Fibroblast of mammary gland (primary cell): ENCODE data around the gene OR51I1.

Experiments used
- DNase-seq: peaks from one replicate; pipeline ENCODE4 v3.0.0-alpha.2; 2010; ENCODE audit warnings: low read depth
- H3K4me3 ChIP-seq: 2 replicates; pipeline ENCODE4 v1.5.1; 2011; ENCODE audit warnings: low read depth, mild to moderate bottlenecking, low read length, moderate library complexity; ENCODE audit not compliant: control insufficient read depth
- TF ChIP-seq, protein P1 (sequence below): conservative IDR thresholded peaks from 2 replicates; pipeline ENCODE4 v1.5.1; 2011; ENCODE audit warnings: low read depth, low read length, inconsistent platforms; ENCODE audit not compliant: control insufficient read depth, insufficient read depth

The OR51I1 gene, protein sequence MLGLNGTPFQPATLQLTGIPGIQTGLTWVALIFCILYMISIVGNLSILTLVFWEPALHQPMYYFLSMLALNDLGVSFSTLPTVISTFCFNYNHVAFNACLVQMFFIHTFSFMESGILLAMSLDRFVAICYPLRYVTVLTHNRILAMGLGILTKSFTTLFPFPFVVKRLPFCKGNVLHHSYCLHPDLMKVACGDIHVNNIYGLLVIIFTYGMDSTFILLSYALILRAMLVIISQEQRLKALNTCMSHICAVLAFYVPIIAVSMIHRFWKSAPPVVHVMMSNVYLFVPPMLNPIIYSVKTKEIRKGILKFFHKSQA

DNA sequence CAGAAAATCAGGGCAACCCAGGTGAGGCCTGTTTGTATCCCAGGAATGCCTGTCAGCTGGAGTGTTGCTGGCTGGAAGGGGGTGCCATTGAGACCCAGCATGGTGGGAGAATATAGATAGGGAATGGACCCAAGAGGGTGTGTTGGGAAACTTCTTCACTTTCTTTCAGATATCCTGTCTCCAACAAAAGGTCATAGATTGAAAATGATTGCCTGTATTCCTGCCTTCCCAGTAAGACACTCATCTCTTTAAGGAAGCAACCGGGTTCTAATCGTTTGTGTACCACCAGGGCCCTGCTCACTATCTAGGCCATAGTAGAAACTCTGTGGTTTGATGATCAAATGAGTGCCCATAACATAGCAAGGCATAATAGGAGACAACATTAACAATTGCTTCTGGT, at the start of gene OR51I1:
TSS of gene OR51I1 (minus strand) at position 101 of the 400 bp plus-strand sequence. CDS start at position 101, 0 bp downstream.
- H3K4me3 ChIP-seq, result no peak within 1 kb of the TSS
- DNase-seq, result no peak
- TF ChIP-seq, protein P1, sequence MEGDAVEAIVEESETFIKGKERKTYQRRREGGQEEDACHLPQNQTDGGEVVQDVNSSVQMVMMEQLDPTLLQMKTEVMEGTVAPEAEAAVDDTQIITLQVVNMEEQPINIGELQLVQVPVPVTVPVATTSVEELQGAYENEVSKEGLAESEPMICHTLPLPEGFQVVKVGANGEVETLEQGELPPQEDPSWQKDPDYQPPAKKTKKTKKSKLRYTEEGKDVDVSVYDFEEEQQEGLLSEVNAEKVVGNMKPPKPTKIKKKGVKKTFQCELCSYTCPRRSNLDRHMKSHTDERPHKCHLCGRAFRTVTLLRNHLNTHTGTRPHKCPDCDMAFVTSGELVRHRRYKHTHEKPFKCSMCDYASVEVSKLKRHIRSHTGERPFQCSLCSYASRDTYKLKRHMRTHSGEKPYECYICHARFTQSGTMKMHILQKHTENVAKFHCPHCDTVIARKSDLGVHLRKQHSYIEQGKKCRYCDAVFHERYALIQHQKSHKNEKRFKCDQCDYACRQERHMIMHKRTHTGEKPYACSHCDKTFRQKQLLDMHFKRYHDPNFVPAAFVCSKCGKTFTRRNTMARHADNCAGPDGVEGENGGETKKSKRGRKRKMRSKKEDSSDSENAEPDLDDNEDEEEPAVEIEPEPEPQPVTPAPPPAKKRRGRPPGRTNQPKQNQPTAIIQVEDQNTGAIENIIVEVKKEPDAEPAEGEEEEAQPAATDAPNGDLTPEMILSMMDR, result no peak

DNA sequence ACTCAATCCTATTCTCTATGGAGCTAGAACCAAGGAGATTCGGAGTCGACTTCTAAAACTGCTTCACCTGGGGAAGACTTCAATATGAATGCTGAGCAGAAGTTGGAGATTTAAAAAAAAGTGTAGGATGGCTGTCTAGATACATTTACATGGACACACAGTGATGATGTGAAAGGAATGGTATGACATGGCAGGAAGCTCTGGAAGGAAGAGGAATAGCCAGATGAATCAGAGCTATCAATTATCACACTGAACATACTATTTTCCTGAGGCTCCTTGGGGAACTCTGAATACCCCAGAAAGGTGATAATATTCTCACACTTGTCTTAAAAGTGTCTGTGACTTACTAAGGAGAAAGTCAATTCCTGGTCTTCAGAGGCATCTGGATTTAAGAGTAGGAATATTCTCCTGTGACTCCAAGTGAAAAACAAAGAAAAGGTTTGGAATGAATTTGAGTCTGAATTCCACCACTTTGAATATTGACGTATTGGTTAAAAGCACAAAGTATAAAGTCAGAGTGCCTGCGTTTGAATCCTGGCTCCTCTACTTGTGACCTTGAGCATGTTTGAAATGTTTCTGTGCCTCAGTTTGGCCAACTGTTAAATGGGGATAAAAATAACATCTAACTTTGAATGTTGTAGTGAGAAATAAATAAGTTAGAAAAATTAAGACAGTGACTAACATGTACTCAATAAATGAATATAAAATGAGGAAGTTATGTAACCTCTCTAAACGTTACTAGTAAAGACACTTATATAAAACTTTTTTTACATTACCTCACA, 48.5 kb upstream of the OR51I1 start:
- no peak overlapping the region for H3K4me3 ChIP-seq
- TF ChIP-seq, protein P1, result no peak
- peak; percentile 34 for DNase-seq

DNA sequence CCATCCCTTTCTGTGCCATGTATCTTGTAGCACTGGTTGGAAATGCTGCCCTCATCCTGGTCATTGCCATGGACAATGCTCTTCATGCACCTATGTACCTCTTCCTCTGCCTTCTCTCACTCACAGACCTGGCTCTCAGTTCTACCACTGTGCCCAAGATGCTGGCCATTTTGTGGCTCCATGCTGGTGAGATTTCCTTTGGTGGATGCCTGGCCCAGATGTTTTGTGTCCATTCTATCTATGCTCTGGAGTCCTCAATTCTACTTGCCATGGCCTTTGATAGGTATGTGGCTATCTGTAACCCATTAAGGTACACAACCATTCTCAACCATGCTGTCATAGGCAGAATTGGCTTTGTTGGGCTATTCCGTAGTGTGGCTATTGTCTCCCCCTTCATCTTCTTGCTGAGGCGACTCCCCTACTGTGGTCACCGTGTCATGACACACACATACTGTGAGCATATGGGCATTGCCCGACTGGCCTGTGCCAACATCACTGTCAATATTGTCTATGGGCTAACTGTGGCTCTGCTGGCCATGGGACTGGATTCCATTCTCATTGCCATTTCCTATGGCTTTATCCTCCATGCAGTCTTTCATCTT, 47.6 kb upstream of the OR51I1 start:
- DNase-seq, result no peak
- H3K4me3 ChIP-seq, result no peak overlapping the region
- TF ChIP-seq, protein P1, result no peak

DNA sequence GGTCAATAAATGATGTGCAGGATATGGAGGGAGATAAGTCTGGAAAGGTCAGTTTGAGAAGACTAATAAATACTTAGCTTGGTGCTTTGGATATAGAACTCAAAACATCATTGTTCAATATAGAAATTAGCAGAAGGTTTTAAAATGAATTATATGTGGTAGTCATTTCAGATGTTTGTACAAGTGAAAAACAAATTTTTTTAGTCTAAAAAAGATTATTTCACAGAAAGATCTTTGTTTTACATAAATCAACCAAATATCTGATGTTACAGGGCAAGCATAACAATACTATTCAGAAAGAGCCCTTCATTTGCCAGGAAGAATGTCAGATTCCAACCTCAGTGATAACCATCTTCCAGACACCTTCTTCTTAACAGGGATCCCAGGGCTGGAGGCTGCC, 47.1 kb upstream of the OR51I1 start, which contains the start of gene OR52D1:
TSS of gene OR52D1 (plus strand) at position 301 of the 400 bp plus-strand sequence. CDS start at position 323, 22 bp downstream.
- DNase-seq, result no peak
- no peak within 1 kb of the TSS for H3K4me3 ChIP-seq
- TF ChIP-seq, protein P1, result no peak

DNA sequence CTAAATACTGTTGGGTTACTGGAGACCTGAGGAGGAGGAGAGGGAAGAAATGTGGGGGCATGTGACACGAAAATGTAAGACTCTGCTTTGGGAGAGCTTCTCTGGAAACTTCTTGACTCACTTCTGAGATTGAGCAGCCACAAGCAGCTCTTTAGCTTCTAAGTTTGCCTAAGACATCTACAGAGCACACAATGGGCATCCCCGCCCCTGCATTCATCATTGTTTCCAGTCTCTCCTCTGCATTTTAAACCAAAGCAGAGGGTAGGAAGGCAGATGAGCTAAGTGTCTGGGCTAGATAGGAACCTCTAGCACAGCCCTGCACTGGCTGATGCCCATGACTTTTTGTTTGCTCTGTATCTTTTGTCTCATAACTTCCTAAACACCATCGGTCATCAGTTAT, 45.1 kb upstream of the OR51I1 start:
- no peak for DNase-seq

DNA sequence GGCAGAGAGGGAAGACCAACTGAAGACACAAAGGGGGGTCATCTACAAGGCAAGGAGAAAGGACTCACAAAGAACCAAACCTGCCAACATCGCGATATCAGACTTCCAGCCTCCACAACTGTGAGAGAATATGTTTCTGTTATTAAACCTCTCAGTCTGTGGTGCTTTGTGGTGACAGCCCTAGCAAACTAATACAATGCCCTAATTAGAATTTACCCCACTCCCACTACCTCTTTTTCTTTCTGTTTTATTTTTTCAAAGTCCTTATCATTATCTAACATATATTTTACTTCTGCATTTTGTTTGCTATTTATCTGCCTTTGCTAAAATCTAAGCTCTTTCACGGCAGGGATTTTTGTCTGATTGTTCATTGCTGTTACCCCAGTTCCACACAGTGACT, 44.7 kb upstream of the OR51I1 start:
- DNase-seq, result no peak
- TF ChIP-seq, protein P1, result no peak
- H3K4me3 ChIP-seq, result no peak overlapping the region

More for the DNA sequence above, 45.1 kb upstream of the OR51I1 start:
- H3K4me3 ChIP-seq, result no peak overlapping the region
- TF ChIP-seq, protein P1, result no peak
